ENCODE data around the gene SCAND1. TPM values are rescaled to one million over a fixed set of nuclear protein-coding genes. Genes with fewer than 3 reads are reported as not detected.
"Not testable (repeated sequence)": the region's sequence is repeated elsewhere in the genome, so short reads cannot be mapped to it uniquely, and the experiment has no call there.

Gene SCAND1
- 10 to 100 TPM; 26.2 to 73.7 (median 33.0) TPM for polyA plus RNA-seq (ENCODE audit: insufficient read length in 4 of 4)

- DNase-seq (ENCODE audit: low read depth in 4 of 4, low spot score in 3 of 4), result peak; percentile 94 to 99 (median 95)
These were observed at the start of gene SCAND1 for GRCh38 chr20:35954200-35954906. SCAND1 (minus strand) TSS chr20:35954502; CDS start chr20:35954284, 218 bp downstream.

GRCh38 chr20:36004045-36004444 lies 49.7 kb upstream of the SCAND1 start:
- DNase-seq (ENCODE audit: low read depth in 4 of 4, low spot score in 3 of 4), result no peak

GRCh38 chr20:36002855-36003254 lies 48.6 kb upstream of the SCAND1 start:
- DNase-seq (ENCODE audit: low read depth in 4 of 4, low spot score in 3 of 4), result no peak

GRCh38 chr20:36001331-36001730 lies 47.0 kb upstream of the SCAND1 start:
- not testable (repeated sequence) for DNase-seq (ENCODE audit: low read depth in 4 of 4, low spot score in 3 of 4)

- DNase-seq (ENCODE audit: low read depth in 4 of 4, low spot score in 3 of 4), result not testable (repeated sequence)
These were observed 42.2 kb upstream of the SCAND1 start for GRCh38 chr20:35996492-35996891.

GRCh38 chr20:35994994-35995453 lies 40.7 kb upstream of the SCAND1 start:
- DNase-seq (ENCODE audit: low read depth in 4 of 4, low spot score in 3 of 4), result peak; percentile 65 to 71 (median 68)

- peak; percentile 43 to 57 (median 55) for DNase-seq (ENCODE audit: low read depth in 4 of 4, low spot score in 3 of 4)
These were observed 38.5 kb upstream of the SCAND1 start for GRCh38 chr20:35992713-35993335.

GRCh38 chr20:35991142-35991771 lies 37.0 kb upstream of the SCAND1 start:
- DNase-seq (ENCODE audit: low read depth in 4 of 4, low spot score in 3 of 4), result peak in 1 of 4 donors; percentile 6

GRCh38 chr20:35988910-35989463 lies 34.7 kb upstream of the SCAND1 start:
- no peak for DNase-seq (ENCODE audit: low read depth in 4 of 4, low spot score in 3 of 4)

- no peak for DNase-seq (ENCODE audit: low read depth in 4 of 4, low spot score in 3 of 4)
These were observed 31.5 kb upstream of the SCAND1 start for GRCh38 chr20:35985806-35986205.

- DNase-seq (ENCODE audit: low read depth in 4 of 4, low spot score in 3 of 4), result no peak
These were observed 30.1 kb upstream of the SCAND1 start for GRCh38 chr20:35984382-35984781.

- no peak for DNase-seq (ENCODE audit: low read depth in 4 of 4, low spot score in 3 of 4)
These were observed 27.7 kb upstream of the SCAND1 start for GRCh38 chr20:35981969-35982368.

- no peak for DNase-seq (ENCODE audit: low read depth in 4 of 4, low spot score in 3 of 4)
These were observed 25.2 kb upstream of the SCAND1 start for GRCh38 chr20:35979544-35979943.

- no peak for DNase-seq (ENCODE audit: low read depth in 4 of 4, low spot score in 3 of 4)
These were observed 23.8 kb upstream of the SCAND1 start for GRCh38 chr20:35978041-35978513.

- no peak for DNase-seq (ENCODE audit: low read depth in 4 of 4, low spot score in 3 of 4)
These were observed 21.5 kb upstream of the SCAND1 start for GRCh38 chr20:35975576-35976373.

- DNase-seq (ENCODE audit: low read depth in 4 of 4, low spot score in 3 of 4), result no peak
These were observed 20.0 kb upstream of the SCAND1 start for GRCh38 chr20:35974256-35974655.

- no peak for DNase-seq (ENCODE audit: low read depth in 4 of 4, low spot score in 3 of 4)
These were observed 18.2 kb upstream of the SCAND1 start for GRCh38 chr20:35972462-35972861.

GRCh38 chr20:35971981-35972380 lies 17.7 kb upstream of the SCAND1 start:
- DNase-seq (ENCODE audit: low read depth in 4 of 4, low spot score in 3 of 4), result no peak

GRCh38 chr20:35968930-35969329 lies 14.6 kb upstream of the SCAND1 start:
- DNase-seq (ENCODE audit: low read depth in 4 of 4, low spot score in 3 of 4), result no peak

- no peak for DNase-seq (ENCODE audit: low read depth in 4 of 4, low spot score in 3 of 4)
These were observed 13.8 kb upstream of the SCAND1 start, which contains the start of gene CNBD2 for GRCh38 chr20:35967979-35968640. CNBD2 (plus strand) TSS chr20:35968590; CDS start chr20:35968763, 173 bp downstream.

All from right renal pelvis (tissue), 4 donors.